ENCODE results near the gene ATF4.

GRCh38 chr22:39520226-39521105 is at the start of gene ATF4:
- TF ChIP-seq ZNF8 (CRISPR knock-in tag; IDR thresholded peaks at IDR 0.05) (no peak), CREB5 (CRISPR knock-in tag; IDR thresholded peaks at IDR 0.05; ENCODE audit: low read depth) (no peak), TSHZ2 (CRISPR knock-in tag; IDR thresholded peaks at IDR 0.05) (no peak), CSRNP3 (CRISPR knock-in tag; IDR thresholded peaks at IDR 0.05) (no peak), PATZ1 (CRISPR knock-in tag; IDR thresholded peaks at IDR 0.05; ENCODE audit: borderline replicate concordance) (no peak), SNAI2 (CRISPR knock-in tag; IDR thresholded peaks at IDR 0.05) (no peak), ESRRG (CRISPR knock-in tag; IDR thresholded peaks at IDR 0.05) (no peak), PPARA (CRISPR knock-in tag; IDR thresholded peaks at IDR 0.05; ENCODE audit: borderline replicate concordance) (no peak)
